HK-2 (cell line): Measurements from ENCODE around the gene ZBTB12.

Experiments used
- DNase-seq: peaks from one replicate; pipeline ENCODE4 v3.0.0-alpha.2; 2018; ENCODE audit not compliant: unreplicated experiment

ZBTB12 gene

DNA sequence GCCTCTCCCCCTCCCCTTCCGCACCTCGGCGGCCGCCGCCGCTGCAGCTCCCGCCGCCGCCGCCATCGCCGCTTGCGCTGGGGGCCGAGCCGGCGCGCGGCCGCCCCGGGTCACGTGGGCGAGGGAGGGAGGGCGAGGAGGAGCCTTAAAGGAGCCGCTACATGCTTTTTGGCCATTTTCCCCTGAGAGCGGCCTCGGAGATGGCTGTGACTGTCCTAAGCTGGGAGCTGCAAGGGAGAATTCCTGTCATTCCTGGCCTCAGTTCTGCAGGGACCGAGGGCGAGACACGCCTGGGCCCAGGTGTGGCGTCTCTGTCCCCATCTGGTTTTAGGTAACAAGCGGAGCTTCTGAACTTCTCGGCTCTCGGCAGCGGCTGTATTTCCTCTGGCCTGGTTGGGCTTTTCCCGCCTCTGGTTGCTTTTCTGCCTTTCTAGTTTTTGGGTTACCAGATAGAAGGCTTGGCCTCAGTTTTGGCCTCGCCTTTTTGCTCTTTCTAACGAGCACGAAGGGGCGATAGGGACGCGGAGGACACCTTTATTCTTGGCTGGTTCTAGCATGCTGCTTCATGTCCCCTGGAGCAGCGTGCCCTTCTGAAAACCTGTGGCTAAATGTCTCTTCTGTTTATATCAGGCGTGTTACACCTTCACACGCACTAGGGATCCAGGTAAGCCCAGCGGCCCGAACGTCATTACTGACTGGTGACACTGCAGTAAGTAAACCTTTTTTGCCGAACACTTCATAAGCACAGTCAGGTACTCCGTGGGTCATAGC lies 4.1 kb downstream of the ZBTB12 start, which contains the start of gene EHMT2:
EHMT2 (minus strand) TSS at position 87 of the 771 bp plus-strand sequence; CDS start at position 66, 21 bp downstream.
- peak; percentile 75 for DNase-seq

DNA sequence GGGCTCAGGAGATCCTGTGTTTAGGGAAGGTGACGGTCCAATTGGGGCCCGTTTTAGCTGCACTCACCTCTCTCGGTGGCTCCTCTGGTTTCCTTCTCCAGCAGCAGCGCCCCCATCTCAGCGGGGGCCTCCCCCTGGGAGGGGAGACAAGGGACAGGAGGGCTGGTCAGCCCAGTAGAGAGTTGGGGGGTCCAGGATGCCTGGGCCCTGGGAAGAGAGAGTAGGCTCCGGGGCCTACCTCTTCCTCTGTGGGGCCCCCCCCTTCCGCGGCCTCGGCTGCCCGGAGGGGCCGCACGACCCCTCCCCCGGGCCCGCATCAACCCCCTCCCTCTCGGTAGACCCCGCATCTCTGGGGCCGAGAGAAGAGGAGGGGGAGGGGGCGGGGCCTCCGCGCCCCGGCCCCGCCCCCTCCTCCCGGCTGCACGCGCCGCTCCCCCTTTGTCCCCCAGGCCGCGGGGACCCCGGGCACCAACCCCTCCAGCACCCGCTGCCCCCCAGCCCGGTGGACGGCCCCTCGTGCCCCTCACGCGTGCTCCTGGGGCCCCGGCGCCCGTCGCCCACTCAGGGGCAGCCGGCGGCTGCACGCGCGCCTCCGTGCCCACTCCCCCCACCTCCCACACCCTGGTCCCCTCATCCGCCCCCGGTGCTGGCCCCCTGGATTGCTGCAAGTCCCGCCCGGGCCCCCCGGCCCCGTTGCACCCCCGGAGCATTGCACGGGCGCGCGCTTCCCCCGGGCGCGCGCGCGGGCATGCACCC lies 4.9 kb downstream of the ZBTB12 start:
- no peak for DNase-seq

- no peak for DNase-seq
These were observed 5.4 kb downstream of the ZBTB12 start for GRCh38 chr6:31896493-31896855.

DNA sequence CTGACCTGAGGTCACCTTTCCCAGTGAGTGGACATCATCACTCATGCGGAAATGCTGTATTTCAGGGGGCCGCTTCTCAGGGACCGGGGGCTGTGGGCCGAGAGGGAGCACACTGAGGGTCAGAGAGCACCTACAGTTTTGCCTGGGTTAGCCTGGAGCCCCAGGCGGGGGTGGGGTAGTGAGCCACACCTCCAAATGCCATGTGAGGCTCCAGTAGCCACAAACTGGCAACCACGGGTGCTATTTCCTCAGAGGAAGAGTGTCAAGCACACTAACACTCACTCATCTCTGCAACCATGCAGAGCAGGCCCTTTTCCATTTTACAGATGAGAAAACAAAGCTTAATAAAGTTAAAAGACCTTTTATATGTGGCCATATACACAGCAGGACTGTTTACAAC lies 9.1 kb downstream of the ZBTB12 start:
- DNase-seq = no peak

DNA sequence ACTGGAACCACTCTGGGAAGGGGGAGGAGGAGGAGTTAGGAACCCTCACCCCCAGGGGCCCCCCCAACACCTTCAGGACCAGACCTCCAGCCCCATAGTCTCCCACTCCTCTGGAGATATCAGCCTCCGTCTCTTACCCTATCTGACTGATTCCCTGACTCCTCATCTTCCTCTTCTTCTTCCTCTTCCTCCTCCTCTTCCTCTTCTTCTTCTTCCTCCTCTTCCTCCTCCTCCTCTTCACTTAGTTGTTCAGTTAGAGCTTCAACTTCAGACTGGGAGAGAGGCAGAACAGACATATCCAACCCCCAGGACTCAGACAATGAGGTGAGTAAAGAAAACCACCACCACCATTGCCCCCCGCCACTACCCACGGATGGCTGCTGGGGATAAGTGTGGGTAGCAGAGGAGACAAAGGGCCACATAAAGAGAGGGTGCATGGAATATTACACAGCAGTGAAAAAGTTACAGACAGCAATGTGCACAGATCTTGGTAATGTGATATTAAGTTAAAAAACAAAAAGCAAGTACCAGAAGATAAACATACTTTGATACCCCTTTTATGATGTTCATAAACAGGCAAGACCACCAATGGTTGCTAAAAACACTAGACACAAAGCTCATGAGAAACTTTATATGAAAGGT lies 12.4 kb downstream of the ZBTB12 start:
- no peak for DNase-seq

- DNase-seq = peak; percentile 27
These were observed 13.3 kb downstream of the ZBTB12 start for GRCh38 chr6:31888276-31889258.

- DNase-seq = no peak
These were observed 14.5 kb downstream of the ZBTB12 start for GRCh38 chr6:31887173-31888007.

- DNase-seq = no peak
These were observed 15.3 kb downstream of the ZBTB12 start for GRCh38 chr6:31886541-31886991.

- DNase-seq = no peak
These were observed 17.3 kb downstream of the ZBTB12 start for GRCh38 chr6:31884528-31885035.

DNA sequence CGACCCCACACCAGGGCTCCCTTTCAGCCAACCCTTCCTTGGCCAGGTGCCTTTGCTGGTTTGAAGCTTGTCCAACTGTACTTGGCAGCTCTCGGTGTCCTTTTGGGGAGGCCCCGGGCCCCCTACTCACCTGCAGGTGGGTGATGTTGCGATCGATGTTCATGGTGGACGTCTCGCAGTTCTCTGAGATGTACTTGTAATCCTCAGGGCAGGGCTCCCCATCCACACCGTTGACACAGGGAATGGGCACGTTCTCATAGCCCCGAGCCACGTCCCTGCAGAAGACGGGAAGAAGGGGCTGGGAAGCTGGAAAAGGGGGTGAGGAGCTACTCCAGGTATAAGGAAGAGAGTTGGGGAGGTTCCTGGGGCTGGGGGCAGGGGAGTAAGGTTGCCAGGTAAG lies 18.2 kb downstream of the ZBTB12 start:
- DNase-seq = no peak

DNA sequence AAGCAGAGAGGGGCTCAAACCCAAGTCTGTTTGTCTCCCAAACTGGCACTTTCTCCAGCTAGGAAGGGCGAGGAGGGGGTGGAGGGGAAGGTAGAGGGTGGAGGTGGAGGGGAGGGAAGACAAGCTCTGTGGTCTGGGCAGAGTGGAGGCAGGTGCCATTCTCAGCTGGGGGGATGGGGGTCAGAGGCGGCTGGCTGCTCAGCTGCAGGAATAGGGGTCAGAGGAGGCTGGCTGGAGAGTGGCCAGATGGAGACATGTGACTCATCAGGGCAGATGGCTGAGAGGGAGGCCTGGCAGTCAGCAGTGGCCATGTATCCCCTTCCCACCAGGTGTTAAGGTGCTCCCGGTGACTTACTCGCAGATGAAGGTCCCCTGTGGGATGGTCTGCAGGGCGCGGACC lies 19.5 kb downstream of the ZBTB12 start:
- DNase-seq = peak; percentile 38

- no peak for DNase-seq
These were observed 20.6 kb downstream of the ZBTB12 start for GRCh38 chr6:31881136-31881859.

DNA sequence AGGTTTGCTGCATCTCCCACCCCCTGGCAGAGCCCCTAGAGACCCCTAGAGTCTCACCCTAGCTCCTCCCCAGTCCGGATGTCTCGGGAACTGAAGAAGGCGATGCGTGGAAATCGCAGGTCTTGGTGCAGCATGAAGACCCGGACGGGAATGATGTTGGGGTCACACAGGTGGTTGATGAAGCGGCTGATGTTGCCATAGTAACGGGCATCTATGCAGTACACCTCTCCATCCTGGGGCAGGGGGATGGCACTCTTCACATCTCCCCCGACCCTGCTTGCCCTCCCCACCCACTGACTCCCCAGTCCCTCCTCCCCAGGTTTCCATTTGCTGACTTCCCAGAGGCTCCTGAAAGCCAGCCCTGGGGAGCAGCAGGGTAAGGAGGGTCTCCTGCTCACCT lies 21.3 kb downstream of the ZBTB12 start:
- DNase-seq = no peak

DNA sequence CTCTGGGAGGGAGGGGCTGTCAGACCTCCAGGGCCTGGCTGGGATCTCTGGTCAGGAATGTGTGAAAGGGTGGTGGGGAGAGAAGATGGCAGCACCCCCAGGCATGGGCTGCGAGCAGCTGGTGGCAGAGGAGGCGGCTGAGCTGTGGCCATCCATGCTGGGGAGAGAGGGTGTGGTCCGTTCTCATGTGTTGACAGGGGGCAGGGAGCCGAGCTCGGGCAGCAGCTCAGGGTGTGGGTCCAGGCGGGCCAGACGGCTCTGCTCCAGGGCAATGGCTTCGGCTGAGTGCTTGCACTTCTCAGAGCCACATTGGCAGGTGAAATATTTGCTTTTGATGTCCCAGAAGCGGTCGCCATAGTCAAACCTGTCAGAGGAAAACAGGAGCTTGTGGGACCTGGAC lies 22.0 kb downstream of the ZBTB12 start:
- DNase-seq = no peak

DNA sequence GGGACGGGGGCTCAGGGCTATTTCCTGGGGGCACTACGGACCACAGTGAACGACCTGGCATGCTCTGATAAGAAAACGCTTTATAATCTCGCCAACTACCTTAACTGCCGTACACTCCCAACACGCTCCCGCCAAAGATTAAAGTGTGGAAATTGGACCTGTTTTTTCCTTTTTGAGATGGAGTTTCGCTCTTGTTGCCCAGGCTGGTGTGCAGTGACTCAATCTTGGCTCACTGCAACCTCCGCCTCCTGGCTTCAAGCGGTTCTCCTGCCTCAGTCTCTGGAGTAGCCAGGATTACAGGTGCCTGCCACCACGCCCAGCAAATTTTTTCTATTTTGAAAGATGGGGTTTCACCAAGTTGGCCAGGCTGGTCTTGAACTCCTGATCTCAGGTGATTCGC lies 22.7 kb downstream of the ZBTB12 start:
- no peak for DNase-seq

DNA sequence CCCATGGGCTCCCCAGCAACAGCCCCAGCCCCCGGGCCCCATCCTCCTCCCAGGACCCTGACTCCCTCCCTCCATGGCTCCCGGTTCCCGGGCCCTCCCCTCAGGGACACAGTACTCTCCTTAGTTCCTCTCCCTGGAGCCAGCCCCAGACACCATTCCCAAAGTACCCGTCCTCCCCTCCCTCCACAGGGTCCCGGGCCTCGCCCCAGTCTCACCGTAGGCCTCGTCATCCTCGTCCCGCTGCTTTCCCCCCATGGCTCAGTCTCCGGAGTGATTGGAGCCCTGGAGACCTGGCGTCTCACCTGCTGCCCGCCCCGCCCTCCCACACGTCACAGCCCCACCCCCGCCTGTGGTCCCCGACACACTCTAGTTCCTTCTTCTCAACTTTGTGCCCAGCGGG lies 23.2 kb downstream of the ZBTB12 start, which contains the start of gene SLC44A4:
SLC44A4 (minus strand) TSS at position 272 of the 400 bp plus-strand sequence; CDS start at position 255, 17 bp downstream.
- DNase-seq = no peak

- DNase-seq = no peak
These were observed 23.7 kb downstream of the ZBTB12 start for GRCh38 chr6:31878222-31878621.

- DNase-seq = no peak
These were observed 24.2 kb downstream of the ZBTB12 start for GRCh38 chr6:31877651-31878161.

GRCh38 chr6:31877125-31877650 lies 24.7 kb downstream of the ZBTB12 start:
- DNase-seq = no peak
